NCI-H526 treated with DMSO at 0.1 percent for 48 hours (cell line): ENCODE data around the gene GTF3C4.

Source experiments
- DNase-seq: peaks from one replicate; lab custom pipeline; 2025; lab: John Stamatoyannopoulos, UW

GTF3C4 gene

DNA sequence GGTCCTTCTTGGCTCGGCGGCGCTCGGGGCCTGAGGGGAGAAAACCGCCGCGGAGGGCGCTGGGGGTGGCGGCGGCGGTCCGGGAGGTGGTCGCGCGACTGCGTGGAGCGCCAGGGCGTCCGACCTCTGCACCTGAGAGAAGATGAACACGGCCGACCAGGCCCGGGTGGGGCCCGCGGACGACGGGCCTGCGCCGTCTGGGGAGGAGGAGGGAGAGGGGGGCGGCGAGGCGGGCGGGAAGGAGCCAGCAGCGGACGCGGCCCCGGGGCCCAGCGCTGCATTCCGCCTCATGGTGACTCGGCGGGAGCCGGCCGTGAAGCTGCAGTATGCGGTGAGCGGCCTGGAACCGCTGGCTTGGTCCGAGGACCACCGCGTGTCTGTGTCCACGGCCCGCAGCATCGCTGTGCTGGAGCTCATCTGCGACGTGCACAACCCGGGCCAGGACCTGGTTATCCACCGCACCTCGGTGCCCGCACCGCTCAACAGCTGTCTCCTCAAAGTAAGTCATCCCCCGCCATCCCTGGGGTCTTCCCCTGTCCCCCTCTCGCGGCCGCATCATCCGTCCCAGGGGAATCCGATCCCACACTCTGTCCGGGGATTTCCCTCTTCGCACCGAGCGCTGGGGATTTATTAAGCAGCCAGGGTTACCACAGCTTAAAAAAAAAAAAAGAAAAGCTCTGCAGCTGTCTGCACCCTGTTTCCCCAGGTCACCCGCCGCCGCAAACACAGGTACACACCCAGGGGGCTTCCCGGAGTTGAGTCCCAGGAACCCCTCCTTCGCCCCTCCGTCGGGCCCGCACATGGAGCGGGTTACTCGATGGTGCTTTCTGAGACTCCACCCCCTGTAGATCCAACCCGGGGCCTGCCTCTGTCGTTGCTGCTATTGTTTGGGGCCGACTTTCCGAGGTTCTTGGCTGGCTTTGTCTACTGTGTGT lies at the start of gene GTF3C4:
Gene GTF3C4, plus strand, starts transcription at position 8 of the 935 bp plus-strand sequence. Its CDS starts 135 bp downstream, at position 143.
- peak; percentile 23 for DNase-seq

- DNase-seq = no peak
Observed at GRCh38 chr9:132622159-132622558, 48.1 kb upstream of the GTF3C4 start.

- no peak for DNase-seq
Observed at GRCh38 chr9:132626285-132626684, 44.0 kb upstream of the GTF3C4 start.

DNA sequence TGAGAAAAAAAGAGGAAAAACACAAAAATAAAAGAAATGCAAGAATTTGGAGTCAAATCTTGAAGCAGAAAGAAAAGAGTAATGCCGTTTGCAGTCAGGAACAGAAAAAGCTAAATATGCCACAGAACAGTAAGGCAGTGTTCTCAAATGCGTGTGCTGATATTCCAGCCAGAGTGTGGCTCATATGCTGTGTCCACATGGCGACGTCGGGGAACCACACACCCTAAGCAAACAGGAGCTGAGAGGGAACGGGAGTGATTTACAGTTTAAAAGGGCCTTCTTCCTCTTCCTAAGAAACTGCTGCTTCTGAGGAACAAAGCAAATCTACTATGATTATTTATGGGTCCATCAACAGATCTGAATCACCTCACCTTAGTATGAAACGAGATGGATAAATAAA lies 43.2 kb upstream of the GTF3C4 start:
- DNase-seq = no peak

GRCh38 chr9:132627594-132627993 lies 42.7 kb upstream of the GTF3C4 start:
- no peak for DNase-seq

GRCh38 chr9:132628746-132629145 lies 41.5 kb upstream of the GTF3C4 start:
- no peak for DNase-seq

DNA sequence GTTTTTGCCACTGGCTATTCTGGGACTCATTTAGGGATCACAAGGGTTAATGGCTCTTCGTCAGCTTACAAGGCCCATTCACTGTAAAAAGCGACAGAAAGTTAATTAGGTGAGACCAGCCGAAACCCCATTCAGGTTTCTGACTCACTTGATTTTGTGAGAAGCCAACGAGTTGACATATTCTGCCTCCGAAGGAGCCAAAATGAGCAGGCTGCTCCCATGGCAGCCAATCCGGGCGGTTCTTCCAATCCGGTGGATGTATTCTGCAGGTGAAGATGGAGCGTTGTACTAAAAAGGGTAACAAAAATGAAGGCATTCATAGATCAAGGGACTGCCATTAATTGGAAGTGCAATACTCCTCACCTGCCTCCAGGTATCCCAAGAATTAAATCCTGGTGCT lies 40.1 kb upstream of the GTF3C4 start:
- DNase-seq = no peak

GRCh38 chr9:132630811-132631210 lies 39.5 kb upstream of the GTF3C4 start:
- DNase-seq = no peak

DNA sequence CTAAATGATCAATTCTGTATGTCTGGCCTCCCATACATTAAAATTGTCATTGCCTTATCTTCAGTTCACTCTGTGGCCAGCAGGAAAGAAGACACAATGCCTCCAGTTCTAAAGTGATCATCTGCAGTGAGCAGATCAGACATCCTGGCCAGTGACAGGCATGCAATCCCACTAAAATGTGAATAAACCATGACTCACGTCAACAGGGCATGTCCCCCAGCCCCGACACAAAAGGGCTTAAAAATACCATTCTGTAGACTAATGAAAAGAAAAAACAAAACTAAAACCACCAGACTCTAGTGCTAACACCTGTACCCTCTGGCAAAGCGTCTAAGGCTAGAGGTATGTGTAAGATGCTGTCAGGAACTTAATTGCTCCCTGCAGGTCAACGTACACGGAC lies 39.0 kb upstream of the GTF3C4 start:
- no peak for DNase-seq

- no peak for DNase-seq
Observed at GRCh38 chr9:132631685-132632084, 38.6 kb upstream of the GTF3C4 start.

GRCh38 chr9:132632413-132633129 lies 37.7 kb upstream of the GTF3C4 start:
- DNase-seq = no peak

GRCh38 chr9:132634327-132634726 lies 35.9 kb upstream of the GTF3C4 start:
- no peak for DNase-seq

DNA sequence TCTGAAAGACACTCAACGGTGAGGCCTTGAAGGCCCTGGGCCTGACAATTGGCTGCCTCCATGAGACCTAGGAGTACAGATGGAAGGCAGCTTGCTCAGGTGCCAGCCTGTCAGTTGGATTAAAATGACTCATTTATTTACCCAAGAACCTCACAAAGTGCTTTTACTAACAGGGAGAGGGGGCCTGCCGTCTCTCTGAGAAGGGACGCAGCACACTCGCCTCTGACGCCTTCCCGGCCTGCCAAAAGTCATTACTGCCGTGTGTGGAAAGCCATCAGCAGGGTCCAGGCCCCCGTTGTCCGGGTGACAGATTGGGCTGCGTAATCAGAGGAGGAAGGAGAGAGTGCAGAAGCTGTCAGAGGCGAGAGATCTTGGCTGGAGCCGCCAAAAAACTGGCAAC lies 32.9 kb upstream of the GTF3C4 start:
- no peak for DNase-seq

GRCh38 chr9:132637801-132638200 lies 32.5 kb upstream of the GTF3C4 start:
- DNase-seq = no peak

DNA sequence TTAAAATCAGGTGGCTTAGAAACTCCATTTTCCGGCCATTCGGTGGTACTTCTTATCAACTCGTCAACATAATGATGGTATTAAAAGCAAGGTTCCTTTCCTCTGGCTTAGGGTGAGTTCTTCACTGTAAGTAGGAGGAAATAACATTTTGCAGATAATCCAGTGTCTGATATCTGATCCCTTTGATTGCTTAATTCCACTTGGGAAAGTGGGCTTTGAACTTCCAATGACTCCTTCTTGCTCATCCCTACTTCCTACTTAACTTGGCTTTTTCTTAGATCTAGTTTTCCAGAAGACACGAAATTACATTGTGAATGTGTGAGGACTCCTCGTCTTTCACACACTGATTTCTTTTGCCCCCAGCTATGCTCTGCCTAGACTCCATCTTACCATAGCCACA lies 32.0 kb upstream of the GTF3C4 start:
- no peak for DNase-seq

GRCh38 chr9:132639322-132639721 lies 30.9 kb upstream of the GTF3C4 start:
- DNase-seq = peak; percentile 72

DNA sequence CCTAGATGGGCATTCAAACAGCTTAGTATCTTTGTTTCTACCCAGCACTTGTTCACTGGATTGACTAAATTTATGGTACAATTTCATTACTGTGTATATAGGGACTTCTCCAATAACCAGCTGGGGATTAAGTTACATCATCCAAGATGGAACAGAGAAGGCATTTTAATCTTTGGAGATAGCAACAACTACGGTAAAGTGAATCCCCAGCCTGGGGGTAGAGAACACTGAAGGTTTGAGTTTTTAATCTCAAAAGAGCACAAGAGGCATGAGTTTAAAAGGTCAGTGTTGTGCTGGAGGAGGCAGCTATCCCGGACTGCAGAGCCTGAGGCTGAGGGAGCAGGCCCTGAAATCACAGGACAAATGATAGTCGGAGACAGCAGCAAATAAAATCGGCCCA lies 29.0 kb upstream of the GTF3C4 start:
- no peak for DNase-seq

- no peak for DNase-seq
Observed at GRCh38 chr9:132644251-132644650, 26.0 kb upstream of the GTF3C4 start.

- DNase-seq = no peak
Observed at GRCh38 chr9:132645306-132645705, 25.0 kb upstream of the GTF3C4 start.

GRCh38 chr9:132645711-132646110 lies 24.6 kb upstream of the GTF3C4 start:
- DNase-seq = no peak

DNA sequence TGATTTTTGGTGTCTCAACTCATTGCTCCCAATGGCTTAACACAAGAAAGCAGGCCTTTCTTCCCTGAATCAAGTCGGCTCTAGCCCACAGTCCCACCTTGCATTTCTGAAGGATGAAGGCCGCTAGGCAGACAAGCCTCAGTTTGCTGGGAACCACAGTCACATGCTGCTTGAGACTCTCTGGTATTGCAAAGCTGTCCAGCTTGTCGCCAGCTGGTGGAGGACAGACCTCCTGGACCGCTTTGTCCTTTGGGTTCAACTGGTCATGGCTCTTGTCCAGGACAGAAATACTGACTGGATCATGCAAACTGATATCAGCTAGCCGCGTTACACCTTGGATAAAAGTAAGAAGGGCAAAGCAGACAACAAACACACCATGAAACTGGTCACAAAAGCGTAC lies 23.5 kb upstream of the GTF3C4 start:
- DNase-seq = no peak

DNA sequence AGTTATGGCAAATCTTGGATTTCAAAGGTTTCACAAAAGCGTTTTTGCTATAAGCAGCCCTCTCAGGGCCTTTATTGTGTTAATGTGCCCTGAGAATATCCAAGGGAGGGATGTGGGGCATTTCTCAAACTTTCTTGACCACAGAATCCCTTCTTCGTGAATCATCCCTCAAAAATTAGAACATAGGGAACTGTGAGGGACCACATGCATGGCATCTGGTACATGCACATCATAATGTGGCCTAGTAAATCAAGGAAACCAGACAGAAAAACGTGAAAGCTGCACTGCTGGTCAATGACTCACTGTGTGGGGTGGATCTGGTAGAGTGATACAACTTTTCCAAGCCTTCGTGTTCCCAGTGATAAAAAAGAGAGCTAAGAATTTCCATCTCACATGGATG lies 22.9 kb upstream of the GTF3C4 start:
- DNase-seq = no peak

- no peak for DNase-seq
Observed at GRCh38 chr9:132647806-132648205, 22.5 kb upstream of the GTF3C4 start.
